ENCODE measurements around the gene RNLS.

Gene RNLS

DNA sequence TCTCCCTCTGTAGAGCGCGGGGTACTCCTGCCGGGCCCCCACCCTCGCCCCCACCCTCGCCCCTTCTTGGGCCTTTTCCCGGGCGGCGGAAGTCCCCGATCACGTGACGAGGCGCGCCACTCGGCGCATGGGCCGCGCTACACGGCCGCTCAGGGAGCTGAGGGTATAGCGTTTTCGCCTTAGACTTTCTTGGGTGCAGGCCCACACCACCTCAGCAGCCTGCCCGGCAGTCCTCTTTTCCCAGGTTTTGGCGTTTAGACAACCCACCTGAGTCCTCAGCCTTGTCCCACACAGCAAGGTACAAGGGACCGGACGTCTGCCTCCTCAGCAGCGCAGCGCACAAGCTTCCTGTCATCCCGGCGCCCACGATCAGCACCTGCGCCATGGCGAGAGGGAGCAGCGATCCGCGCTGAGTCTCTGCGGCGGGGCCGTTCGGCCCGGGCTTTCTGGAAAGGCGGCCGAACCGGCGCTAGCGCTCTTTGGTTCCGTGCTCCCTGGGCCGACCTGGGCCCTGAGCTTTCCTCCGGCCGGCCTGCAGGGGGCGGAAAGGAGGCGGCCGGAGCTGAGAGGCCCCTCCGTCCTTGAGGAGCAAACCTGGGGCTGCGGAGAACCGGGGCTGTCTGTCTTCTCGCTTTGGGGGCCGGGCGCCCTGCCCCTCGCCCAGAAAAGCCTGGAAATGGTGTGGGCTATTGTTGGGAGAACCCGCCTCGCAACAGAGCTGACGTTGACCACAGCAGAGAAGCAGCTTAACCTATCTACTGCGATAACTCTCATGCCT, at the start of gene RNLS:
RNLS (minus strand) TSS at position 513 of the 778 bp plus-strand sequence.
- Mint-ChIP-seq H3K9me3 (no peaks in the 10 kb centered on the region), H3K4me3 (peak within 1 kb of the TSS; percentile 90)
- peak; percentile 70 to 71 for DNase-seq (ENCODE audit: low spot score in 2 of 2)

DNA sequence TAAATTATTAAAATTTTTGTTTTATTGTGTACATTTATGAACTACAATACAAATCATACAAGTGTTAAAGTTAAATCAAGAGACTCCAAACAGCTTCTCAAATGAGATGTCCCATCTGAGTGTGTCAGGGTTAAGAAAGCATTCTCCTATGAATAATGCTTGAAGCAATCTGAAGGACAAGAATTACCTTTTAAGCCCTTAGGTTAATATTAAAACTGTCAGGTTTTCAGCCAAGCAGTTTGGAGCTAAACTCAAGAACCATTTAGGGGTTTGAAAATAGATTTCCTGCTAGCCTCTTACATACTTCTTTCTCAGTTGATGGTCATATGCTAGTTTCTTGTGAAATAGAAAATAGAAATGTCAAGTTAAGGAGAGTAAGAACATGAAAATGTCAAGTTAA, 41.7 kb upstream of the RNLS start:
- Mint-ChIP-seq H3K36me3 (no peaks in the 10 kb centered on the region), H3K4me3 (no peak overlapping the region), H3K27me3 (peaks cover 2% of the 10 kb centered on the region), H3K27ac (no peak overlapping the region), H3K9me3 (peaks cover 2% of the 10 kb centered on the region), H3K4me1 (no peaks in the 10 kb centered on the region)
- DNase-seq (ENCODE audit: low spot score in 2 of 2) (no peak), ATAC-seq (ENCODE audit: low read depth) (no peak)

More for the DNA sequence above, at the start of gene RNLS:
- Mint-ChIP-seq H3K27ac (peak within 1 kb of the TSS; percentile 94), H3K4me1 (peaks cover 5% of the 10 kb centered on the region), H3K36me3 (peaks cover 4% of the 10 kb centered on the region), H3K27me3 (no peaks in the 10 kb centered on the region)
- peak; percentile 87 for ATAC-seq (ENCODE audit: low read depth)

DNA sequence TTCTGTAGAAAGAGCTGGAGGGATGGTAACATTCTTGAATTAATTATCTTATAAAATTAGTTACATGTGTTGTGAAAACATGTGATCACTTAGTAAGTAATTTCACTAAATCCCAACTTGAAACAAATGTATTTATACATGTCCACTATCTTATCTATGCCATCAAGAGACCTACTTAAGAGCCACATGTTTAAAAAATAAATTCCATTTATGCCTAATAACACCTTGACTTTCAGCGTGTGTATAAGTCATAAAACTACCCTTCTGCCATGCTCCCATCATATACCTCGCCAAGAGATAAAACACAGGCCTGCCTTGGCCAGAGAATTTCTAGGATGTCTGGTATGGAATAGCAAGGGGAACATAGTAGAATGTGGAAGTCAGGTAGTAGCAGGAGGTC, 40.7 kb upstream of the RNLS start:
- no peaks in the 10 kb centered on the region for H3K36me3 Mint-ChIP-seq

DNA sequence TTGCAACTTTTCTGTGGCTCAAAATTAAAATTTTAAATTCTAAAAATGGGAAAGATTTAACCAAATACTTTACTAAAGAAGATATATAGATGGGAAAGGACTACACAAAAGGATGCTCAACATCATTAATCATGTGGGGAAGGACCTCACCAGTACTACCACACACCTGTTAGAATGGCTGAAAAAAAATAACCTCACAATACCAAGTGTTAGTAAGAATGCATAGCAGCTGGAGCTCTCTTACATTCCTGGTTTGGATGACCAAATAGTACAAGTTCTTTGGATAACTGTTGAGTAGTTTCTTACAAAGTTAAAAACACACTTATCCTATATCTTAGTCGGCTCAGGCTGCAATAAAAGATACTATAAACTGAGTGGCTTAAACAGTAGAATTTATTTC, 37.3 kb upstream of the RNLS start:
- Mint-ChIP-seq H3K4me1 (no peaks in the 10 kb centered on the region), H3K4me3 (no peak overlapping the region), H3K36me3 (no peaks in the 10 kb centered on the region), H3K27me3 (peaks cover 2% of the 10 kb centered on the region), H3K9me3 (no peaks in the 10 kb centered on the region), H3K27ac (no peak overlapping the region)
- no peak for ATAC-seq (ENCODE audit: low read depth)
- no peak for DNase-seq (ENCODE audit: low spot score in 2 of 2)

More for the DNA sequence above, 40.7 kb upstream of the RNLS start:
- DNase-seq (ENCODE audit: low spot score in 2 of 2) (no peak), ATAC-seq (ENCODE audit: low read depth) (no peak)
- Mint-ChIP-seq H3K27me3 (peaks cover 2% of the 10 kb centered on the region), H3K9me3 (peaks cover 2% of the 10 kb centered on the region), H3K4me3 (no peak overlapping the region), H3K27ac (no peak overlapping the region), H3K4me1 (no peaks in the 10 kb centered on the region)

DNA sequence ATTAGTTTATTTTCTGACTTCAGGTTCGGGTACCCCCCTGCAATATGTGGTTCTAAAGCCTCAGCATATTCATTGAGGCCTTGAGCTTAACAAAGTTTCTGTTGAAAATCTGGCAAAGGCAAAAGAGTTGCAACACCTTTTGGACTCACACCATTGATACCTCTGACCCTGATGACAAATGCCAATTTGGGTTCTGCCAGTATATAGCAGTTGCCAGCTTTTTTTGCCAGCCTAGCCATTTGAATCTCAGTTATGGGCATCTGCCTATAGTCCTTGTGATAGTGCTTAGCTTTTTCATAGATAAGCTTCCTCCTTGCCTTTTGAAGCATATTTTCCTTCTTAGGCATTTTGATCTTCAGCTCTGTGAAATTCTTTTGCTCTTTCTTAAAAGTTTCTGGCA, 35.4 kb upstream of the RNLS start:
- Mint-ChIP-seq H3K27me3 (peaks cover 2% of the 10 kb centered on the region), H3K4me1 (no peaks in the 10 kb centered on the region), H3K4me3 (no peak overlapping the region), H3K9me3 (no peaks in the 10 kb centered on the region), H3K36me3 (no peaks in the 10 kb centered on the region), H3K27ac (no peak overlapping the region)
- ATAC-seq (ENCODE audit: low read depth) (no peak), DNase-seq (ENCODE audit: low spot score in 2 of 2) (no peak)

DNA sequence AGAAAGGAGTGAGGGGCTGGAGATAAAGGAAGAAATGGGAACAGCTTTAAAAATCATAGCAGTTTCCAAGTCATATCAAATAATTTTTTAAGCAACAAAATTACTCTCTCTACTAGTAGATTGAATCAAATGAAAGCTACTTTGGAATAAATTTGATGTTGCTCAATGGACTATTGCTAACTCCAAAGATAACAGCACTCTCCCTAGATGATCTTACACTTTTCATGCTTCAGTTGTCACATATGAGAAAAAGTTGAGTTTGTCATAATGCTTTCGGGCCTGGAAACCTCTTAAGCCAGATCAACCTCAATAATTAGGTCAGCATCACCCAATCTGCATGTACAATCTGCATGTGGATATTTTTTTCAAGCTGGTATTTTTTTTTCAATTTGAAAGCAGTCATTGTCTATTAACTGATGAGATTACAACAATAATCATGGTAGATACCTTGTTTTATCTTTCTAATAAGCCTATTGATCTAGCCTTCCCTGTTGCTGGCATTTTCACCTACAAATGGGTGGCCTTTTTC, 34.7 kb upstream of the RNLS start:
- Mint-ChIP-seq H3K27me3 (peaks cover 2% of the 10 kb centered on the region), H3K27ac (no peak overlapping the region), H3K36me3 (no peaks in the 10 kb centered on the region), H3K9me3 (no peaks in the 10 kb centered on the region), H3K4me1 (no peaks in the 10 kb centered on the region), H3K4me3 (no peak overlapping the region)
- ATAC-seq (ENCODE audit: low read depth), result no peak
- no peak for DNase-seq (ENCODE audit: low spot score in 2 of 2)

DNA sequence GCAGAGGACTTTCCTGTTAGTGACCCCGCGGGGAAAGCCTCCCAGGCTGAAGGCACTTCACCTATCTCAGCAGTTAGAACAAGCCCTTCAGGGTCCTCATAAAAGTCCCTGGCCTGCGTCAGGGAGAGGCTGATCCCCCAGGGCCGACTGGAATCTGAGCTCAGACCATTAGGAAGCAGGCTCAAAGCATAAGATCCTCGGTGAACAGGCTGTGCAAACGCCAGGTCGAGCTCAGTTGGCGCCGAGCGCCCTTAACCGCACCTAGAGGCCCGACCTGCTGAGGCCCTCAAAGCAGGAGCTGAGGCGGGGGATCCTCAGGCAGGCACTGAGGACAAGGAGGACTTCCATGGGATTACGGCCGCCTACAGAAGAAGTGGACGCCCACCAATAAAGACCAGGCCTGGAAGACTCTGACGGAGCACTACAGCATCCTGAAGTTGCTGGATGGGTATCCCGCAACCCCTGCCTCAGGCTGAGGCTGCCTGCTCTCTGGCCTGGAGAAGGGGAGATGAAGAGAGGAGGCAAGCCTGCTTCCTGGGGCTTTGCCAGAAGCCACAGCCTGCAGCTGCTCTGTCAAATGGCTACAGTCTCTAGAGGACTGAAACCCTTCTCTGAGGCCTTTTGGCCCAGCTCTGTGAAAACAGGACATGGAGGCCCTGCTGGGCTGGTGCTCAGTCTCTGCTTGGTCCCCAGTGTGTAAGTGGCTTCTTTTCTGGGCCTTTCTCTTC, 33.3 kb upstream of the RNLS start:
- Mint-ChIP-seq H3K36me3 (no peaks in the 10 kb centered on the region), H3K4me1 (no peaks in the 10 kb centered on the region)

DNA sequence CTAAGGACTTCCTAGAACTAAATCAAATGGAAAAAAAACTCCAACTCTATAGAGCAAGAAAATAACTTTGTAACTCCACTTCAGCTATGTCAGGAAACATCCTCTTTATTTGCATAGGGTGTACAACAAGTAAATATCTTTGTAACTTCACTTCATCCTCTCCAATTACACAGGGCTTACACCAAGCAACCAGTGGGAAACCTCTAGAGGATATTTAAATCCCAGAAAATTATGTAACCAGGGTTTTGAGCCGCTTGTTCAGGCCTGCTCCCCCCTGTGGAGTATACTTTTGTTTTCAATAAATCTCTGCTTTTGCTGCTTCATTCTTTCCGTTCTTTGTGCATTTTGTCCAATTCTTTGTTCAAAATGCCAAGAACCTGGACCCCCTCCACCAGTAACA, 25.7 kb upstream of the RNLS start:
- no peak for DNase-seq (ENCODE audit: low spot score in 2 of 2)
- Mint-ChIP-seq H3K4me3 (no peak overlapping the region), H3K27ac (no peak overlapping the region), H3K9me3 (no peaks in the 10 kb centered on the region), H3K27me3 (no peaks in the 10 kb centered on the region), H3K4me1 (peaks cover 7% of the 10 kb centered on the region), H3K36me3 (peaks cover 2% of the 10 kb centered on the region)
- no peak for ATAC-seq (ENCODE audit: low read depth)

More for the DNA sequence above, 33.3 kb upstream of the RNLS start:
- DNase-seq (ENCODE audit: low spot score in 2 of 2), result no peak
- no peaks in the 10 kb centered on the region for H3K9me3 Mint-ChIP-seq
- no peak overlapping the region for H3K4me3 Mint-ChIP-seq
- no peaks in the 10 kb centered on the region for H3K27me3 Mint-ChIP-seq
- ATAC-seq (ENCODE audit: low read depth), result no peak
- H3K27ac Mint-ChIP-seq, result no peak overlapping the region

DNA sequence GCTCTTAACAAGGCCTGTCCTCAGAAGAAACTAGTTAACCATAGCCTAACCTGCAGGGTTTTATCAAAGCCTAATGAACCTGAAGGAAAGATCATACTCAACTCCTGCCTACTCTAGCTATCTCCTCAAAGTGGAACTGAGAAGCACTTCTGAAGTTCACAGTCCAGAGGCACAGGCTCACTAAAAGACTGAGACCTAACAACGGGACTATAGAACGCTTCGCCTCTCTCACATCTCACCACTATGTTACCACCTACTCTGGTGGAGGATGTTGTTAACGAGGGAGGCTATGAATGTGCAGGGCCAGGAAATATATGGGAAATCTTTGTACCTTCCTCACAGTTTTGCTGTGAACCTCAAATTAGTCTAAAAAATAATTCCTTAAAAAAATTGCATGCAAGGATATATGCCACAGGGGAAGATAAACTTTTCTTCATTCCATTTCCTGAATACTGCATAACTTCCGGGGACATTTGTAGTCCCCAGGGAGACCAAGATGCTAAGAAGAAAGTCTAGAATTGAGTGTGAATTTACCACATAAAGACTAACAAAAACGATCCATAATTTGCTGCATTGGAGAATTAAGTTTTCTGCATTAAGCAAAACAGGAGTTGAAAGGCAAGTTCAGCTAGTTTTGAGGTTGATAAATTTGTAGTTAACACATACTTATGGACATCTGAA, 25.1 kb upstream of the RNLS start:
- H3K27me3 Mint-ChIP-seq, result no peaks in the 10 kb centered on the region
- H3K4me1 Mint-ChIP-seq, result peaks cover 7% of the 10 kb centered on the region
- no peak overlapping the region for H3K27ac Mint-ChIP-seq
- ATAC-seq (ENCODE audit: low read depth) (peak; percentile 45), DNase-seq (ENCODE audit: low spot score in 2 of 2) (no peak)
- H3K4me3 Mint-ChIP-seq, result no peak overlapping the region
- H3K36me3 Mint-ChIP-seq, result peaks cover 2% of the 10 kb centered on the region
- no peaks in the 10 kb centered on the region for H3K9me3 Mint-ChIP-seq

DNA sequence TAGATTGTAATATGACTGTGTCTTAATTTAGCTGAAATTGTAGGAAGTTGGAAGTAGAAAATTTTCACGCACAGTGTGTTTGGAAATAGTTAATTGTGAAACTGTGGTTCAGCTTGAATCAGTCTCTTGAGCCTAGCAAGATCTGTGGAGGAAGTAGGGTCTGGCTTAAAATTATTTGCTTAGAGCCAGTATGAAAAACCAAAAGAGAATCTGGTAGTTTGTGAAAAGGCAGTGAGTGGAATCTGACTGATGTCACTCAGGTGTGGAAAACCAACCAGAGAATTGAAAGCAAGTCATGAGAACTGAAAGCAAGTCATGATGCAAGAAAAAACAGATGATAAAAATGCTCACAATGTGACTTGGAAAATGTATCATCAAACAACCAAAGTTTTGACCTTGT, 14.9 kb upstream of the RNLS start:
- no peaks in the 10 kb centered on the region for H3K9me3 Mint-ChIP-seq
- H3K36me3 Mint-ChIP-seq, result no peaks in the 10 kb centered on the region
- no peaks in the 10 kb centered on the region for H3K27me3 Mint-ChIP-seq
- H3K4me3 Mint-ChIP-seq, result no peak overlapping the region
- ATAC-seq (ENCODE audit: low read depth), result peak; percentile 76
- no peak overlapping the region for H3K27ac Mint-ChIP-seq
- H3K4me1 Mint-ChIP-seq, result peaks cover 9% of the 10 kb centered on the region
- DNase-seq (ENCODE audit: low spot score in 2 of 2), result no peak

DNA sequence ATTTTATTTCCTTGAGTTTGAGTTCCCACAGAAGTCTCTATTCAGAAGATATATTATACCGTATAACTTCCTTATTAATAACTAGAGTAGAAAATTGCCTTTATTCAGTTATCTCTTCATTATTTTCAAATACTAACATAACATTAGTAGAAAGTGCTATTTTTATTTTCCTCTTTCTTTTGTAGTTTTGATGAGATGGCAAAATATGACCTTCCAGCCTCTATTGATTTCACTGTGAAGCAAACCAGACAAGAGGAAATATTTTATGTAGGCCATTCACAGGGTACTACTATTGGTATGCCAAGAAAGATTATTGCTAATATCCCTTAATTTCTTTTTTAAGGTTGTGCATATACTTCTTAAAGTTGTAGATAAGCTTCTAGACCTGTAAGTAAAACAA, 11.4 kb upstream of the RNLS start:
- no peak for ATAC-seq (ENCODE audit: low read depth)
- H3K4me1 Mint-ChIP-seq, result peaks cover 9% of the 10 kb centered on the region

DNA sequence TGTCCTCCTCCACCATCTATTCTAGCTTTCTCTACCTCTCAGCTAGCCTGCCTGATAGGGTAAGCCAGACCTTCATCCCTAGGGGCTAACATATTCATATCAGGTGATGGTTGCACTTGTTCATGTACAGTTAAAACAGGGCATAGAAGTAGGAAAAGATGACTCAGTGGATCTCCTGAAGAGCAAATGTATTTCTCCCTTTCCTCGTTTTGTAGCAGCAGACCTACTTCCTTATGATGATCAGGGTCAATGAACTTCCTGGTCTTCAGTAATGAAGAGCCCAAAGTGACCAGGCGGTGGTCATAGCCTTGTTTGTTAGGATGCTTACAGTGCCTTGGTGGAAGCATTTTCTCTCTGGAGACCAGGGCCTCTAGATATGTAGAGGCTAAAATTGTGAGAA, 9.8 kb upstream of the RNLS start:
- no peaks in the 10 kb centered on the region for H3K36me3 Mint-ChIP-seq
- H3K4me1 Mint-ChIP-seq, result peaks cover 2% of the 10 kb centered on the region
- no peaks in the 10 kb centered on the region for H3K27me3 Mint-ChIP-seq
- H3K27ac Mint-ChIP-seq, result no peak overlapping the region
- H3K9me3 Mint-ChIP-seq, result no peaks in the 10 kb centered on the region
- DNase-seq (ENCODE audit: low spot score in 2 of 2) (no peak), ATAC-seq (ENCODE audit: low read depth) (no peak)
- no peak overlapping the region for H3K4me3 Mint-ChIP-seq

More for the DNA sequence above, 11.4 kb upstream of the RNLS start:
- Mint-ChIP-seq H3K27me3 (no peaks in the 10 kb centered on the region), H3K27ac (no peak overlapping the region), H3K36me3 (no peaks in the 10 kb centered on the region), H3K9me3 (no peaks in the 10 kb centered on the region), H3K4me3 (no peak overlapping the region)
- DNase-seq (ENCODE audit: low spot score in 2 of 2), result no peak

DNA sequence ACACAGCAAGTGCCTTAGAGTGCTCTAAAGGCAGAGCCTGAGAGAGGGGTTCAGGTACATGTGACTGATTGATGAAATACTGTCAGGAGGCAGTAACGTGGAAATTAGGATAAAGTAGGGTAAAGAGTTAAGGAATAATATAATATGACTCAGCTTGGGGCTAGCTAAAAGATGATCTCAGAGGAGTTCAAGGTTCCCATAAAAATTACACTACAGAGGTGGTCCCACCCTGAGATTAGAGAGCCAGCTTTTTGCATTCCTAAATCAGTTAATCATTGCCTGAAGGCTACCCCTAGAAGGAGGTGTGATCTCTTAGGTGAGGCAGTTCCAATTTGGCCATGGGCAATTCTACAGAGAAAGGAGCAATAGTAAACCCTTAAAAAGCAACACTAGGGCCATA, 9.3 kb upstream of the RNLS start:
- no peaks in the 10 kb centered on the region for H3K27me3 Mint-ChIP-seq
- ATAC-seq (ENCODE audit: low read depth), result no peak
- no peak for DNase-seq (ENCODE audit: low spot score in 2 of 2)
- H3K4me3 Mint-ChIP-seq, result no peak overlapping the region
- H3K27ac Mint-ChIP-seq, result no peak overlapping the region
- no peaks in the 10 kb centered on the region for H3K9me3 Mint-ChIP-seq
- H3K36me3 Mint-ChIP-seq, result no peaks in the 10 kb centered on the region
- H3K4me1 Mint-ChIP-seq, result no peaks in the 10 kb centered on the region

DNA sequence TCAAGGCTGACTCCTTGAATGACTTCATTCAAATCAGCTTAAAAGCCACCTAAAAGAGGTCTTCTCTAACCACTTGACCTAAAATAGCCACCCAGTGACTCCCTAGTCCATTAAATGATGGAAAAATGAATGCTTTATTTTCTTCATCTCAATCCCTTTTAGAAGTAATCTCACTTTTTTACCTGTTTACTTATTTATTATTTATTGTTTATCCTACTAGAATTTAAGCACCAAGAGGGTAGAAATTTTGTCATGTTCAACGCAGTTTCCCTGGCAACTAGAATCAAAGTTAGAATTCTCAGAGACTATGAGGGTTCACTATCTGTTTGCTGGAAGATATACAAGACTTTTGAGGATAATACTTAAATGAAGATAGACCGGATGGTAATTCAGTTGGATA, 3.3 kb upstream of the RNLS start, which contains the start of gene LIPJ:
LIPJ (plus strand) TSS at position 301 of the 400 bp plus-strand sequence. CDS start 3,926 bp downstream, outside the sequence.
- no peak for DNase-seq (ENCODE audit: low spot score in 2 of 2)
- no peak within 1 kb of the TSS for H3K27ac Mint-ChIP-seq
- no peaks in the 10 kb centered on the region for H3K27me3 Mint-ChIP-seq
- H3K4me1 Mint-ChIP-seq, result peaks cover 5% of the 10 kb centered on the region
- H3K36me3 Mint-ChIP-seq, result no peaks in the 10 kb centered on the region
- ATAC-seq (ENCODE audit: low read depth), result no peak
- no peak within 1 kb of the TSS for H3K4me3 Mint-ChIP-seq
- H3K9me3 Mint-ChIP-seq, result no peaks in the 10 kb centered on the region

All from memory B cell (primary cell).